GM12801 (cell line): ENCODE measurements around the gene MYBPC3.

ENCODE experiments used
- CTCF ChIP-seq: IDR thresholded peaks from one replicate; pipeline ENCODE4 v1.5.1; 2011; ENCODE audit warnings: control low read depth; ENCODE audit not compliant: insufficient read length; ENCODE audit errors: extremely low read depth

The MYBPC3 gene

GRCh38 chr11:47327949-47328348 lies 24.6 kb downstream of the MYBPC3 start:
- TF ChIP-seq CTCF = no peak

GRCh38 chr11:47327025-47327424 lies 25.5 kb downstream of the MYBPC3 start:
- no peak for TF ChIP-seq CTCF

GRCh38 chr11:47326198-47326597 lies 26.3 kb downstream of the MYBPC3 start:
- no peak for TF ChIP-seq CTCF

GRCh38 chr11:47325271-47326041 lies 27.0 kb downstream of the MYBPC3 start:
- no peak for TF ChIP-seq CTCF

- no peak for TF ChIP-seq CTCF
Observed at GRCh38 chr11:47324520-47324919, 28.0 kb downstream of the MYBPC3 start.

GRCh38 chr11:47318166-47318565 lies 34.3 kb downstream of the MYBPC3 start:
- TF ChIP-seq CTCF = no peak

- TF ChIP-seq CTCF = no peak
Observed at GRCh38 chr11:47317064-47317828, 35.3 kb downstream of the MYBPC3 start.
